ENCODE measurements around the gene CRYBG1. TPM values are rescaled to one million over a fixed set of nuclear protein-coding genes. Genes with fewer than 3 reads are reported as not detected.
"Not testable (repeated sequence)": the region's sequence is repeated elsewhere in the genome, so short reads cannot be mapped to it uniquely, and the experiment has no call there.

CRYBG1 gene
- total RNA-seq, 2 experiments from 2014 or later, result 59.2 TPM

- Mint-ChIP-seq H3K4me1 (peaks cover 6% of the 10 kb centered on the region), H3K27ac (no peak overlapping the region), H3K36me3 (ENCODE audit: low read depth) (peaks cover 72% of the 10 kb centered on the region), H3K27me3 (no peaks in the 10 kb centered on the region), H3K4me3 (no peak overlapping the region), H3K9me3 (no peaks in the 10 kb centered on the region)
- CTCF ChIA-PET, result interaction anchor here (0.6 to 6.9 kb wide), 8 partner anchors 21 to 1213 kb away, joined by 3 to 146 read pairs (median 4); no protein-coding TSS in a partner anchor
- DNase-seq, result no peak
- POLR2A ChIA-PET, result interaction anchor here (1.3 kb wide), 1 partner anchor 10 kb away, joined by 5 read pairs; no protein-coding TSS in a partner anchor
These were observed 201.3 kb downstream of the CRYBG1 start for GRCh38 chr6:106561686-106562405.

- no peak overlapping the region for H3K4me3 Mint-ChIP-seq
- H3K9me3 Mint-ChIP-seq, result no peaks in the 10 kb centered on the region
- CTCF ChIA-PET, result interaction anchor here (1.0 to 6.9 kb wide), 8 partner anchors 34 to 416 kb away, joined by 3 to 146 read pairs (median 4); no protein-coding TSS in a partner anchor
- peaks cover 7% of the 10 kb centered on the region for H3K4me1 Mint-ChIP-seq
- POLR2A ChIA-PET, result interaction anchor here (1.1 to 1.3 kb wide), 4 partner anchors 29 to 116 kb away, joined by 3 to 7 read pairs (median 5); no protein-coding TSS in a partner anchor
- peaks cover 73% of the 10 kb centered on the region for H3K36me3 Mint-ChIP-seq (ENCODE audit: low read depth)
- H3K27me3 Mint-ChIP-seq, result no peaks in the 10 kb centered on the region
- no peak for DNase-seq
- no peak overlapping the region for H3K27ac Mint-ChIP-seq
These were observed 203.1 kb downstream of the CRYBG1 start for GRCh38 chr6:106563614-106564013.

GRCh38 chr6:106564476-106564875 is 204.0 kb downstream of the CRYBG1 start:
- DNase-seq, result no peak
- Mint-ChIP-seq H3K4me3 (no peak overlapping the region), H3K9me3 (no peaks in the 10 kb centered on the region), H3K27me3 (no peaks in the 10 kb centered on the region), H3K36me3 (ENCODE audit: low read depth) (peaks cover 70% of the 10 kb centered on the region), H3K27ac (no peak overlapping the region), H3K4me1 (peaks cover 5% of the 10 kb centered on the region)
- POLR2A ChIA-PET, result no interaction called here
- CTCF ChIA-PET, result interaction anchor here (1.2 to 6.9 kb wide), 3 partner anchors 51 to 119 kb away, joined by 3 to 146 read pairs (median 4); no protein-coding TSS in a partner anchor

GRCh38 chr6:106568530-106568929 is 208.0 kb downstream of the CRYBG1 start:
- H3K4me1 Mint-ChIP-seq, result peaks cover 1% of the 10 kb centered on the region
- no peaks in the 10 kb centered on the region for H3K9me3 Mint-ChIP-seq
- H3K27ac Mint-ChIP-seq, result no peak overlapping the region
- DNase-seq, result no peak
- ChIA-PET POLR2A (interaction anchor here (0.8 kb wide), 1 partner anchor 60 kb away, joined by 4 read pairs; no protein-coding TSS in a partner anchor), CTCF (interaction anchor here (1.2 to 5.6 kb wide), 2 partner anchors 120 to 123 kb away, joined by 4 to 26 read pairs; no protein-coding TSS in a partner anchor)
- no peak overlapping the region for H3K4me3 Mint-ChIP-seq
- peaks cover 60% of the 10 kb centered on the region for H3K36me3 Mint-ChIP-seq (ENCODE audit: low read depth)
- H3K27me3 Mint-ChIP-seq, result no peaks in the 10 kb centered on the region

- no peak overlapping the region for H3K27ac Mint-ChIP-seq
- POLR2A ChIA-PET, result interaction anchor here (0.8 kb wide), 1 partner anchor 61 kb away, joined by 4 read pairs; no protein-coding TSS in a partner anchor
- CTCF ChIA-PET, result interaction anchor here (1.2 to 5.6 kb wide), 2 partner anchors 121 to 124 kb away, joined by 4 to 26 read pairs; no protein-coding TSS in a partner anchor
These were observed 208.9 kb downstream of the CRYBG1 start for GRCh38 chr6:106569428-106569827.

GRCh38 chr6:106572436-106572835 is 211.9 kb downstream of the CRYBG1 start:
- Mint-ChIP-seq H3K27me3 (no peaks in the 10 kb centered on the region), H3K4me3 (no peak overlapping the region), H3K4me1 (peaks cover 20% of the 10 kb centered on the region), H3K9me3 (no peaks in the 10 kb centered on the region), H3K27ac (no peak overlapping the region), H3K36me3 (ENCODE audit: low read depth) (peaks cover 32% of the 10 kb centered on the region)
- no peak for DNase-seq
- ChIA-PET POLR2A (interaction anchor here (0.8 to 1.6 kb wide), 2 partner anchors 11 to 38 kb away, joined by 3 to 5 read pairs; no protein-coding TSS in a partner anchor), CTCF (interaction anchor here (0.6 to 5.6 kb wide), 4 partner anchors 60 to 237 kb away, joined by 3 to 26 read pairs (median 4); no protein-coding TSS in a partner anchor)

More at GRCh38 chr6:106569428-106569827, 208.9 kb downstream of the CRYBG1 start:
- Mint-ChIP-seq H3K27me3 (no peaks in the 10 kb centered on the region), H3K4me3 (no peak overlapping the region), H3K9me3 (no peaks in the 10 kb centered on the region), H3K4me1 (peaks cover 3% of the 10 kb centered on the region), H3K36me3 (ENCODE audit: low read depth) (peaks cover 53% of the 10 kb centered on the region)
- no peak for DNase-seq

- ChIA-PET POLR2A (interaction anchor here (0.8 kb wide), 1 partner anchor 38 kb away, joined by 3 read pairs; no protein-coding TSS in a partner anchor), CTCF (interaction anchor here (0.7 to 5.6 kb wide), 4 partner anchors 60 to 406 kb away, joined by 3 to 26 read pairs (median 4); no protein-coding TSS in a partner anchor)
- Mint-ChIP-seq H3K27me3 (no peaks in the 10 kb centered on the region), H3K9me3 (no peaks in the 10 kb centered on the region), H3K36me3 (ENCODE audit: low read depth) (peaks cover 26% of the 10 kb centered on the region), H3K4me1 (peaks cover 22% of the 10 kb centered on the region), H3K4me3 (no peak overlapping the region), H3K27ac (no peak overlapping the region)
- DNase-seq, result no peak
These were observed 212.5 kb downstream of the CRYBG1 start for GRCh38 chr6:106572875-106573585.

- Mint-ChIP-seq H3K4me1 (peaks cover 26% of the 10 kb centered on the region), H3K4me3 (no peak overlapping the region), H3K9me3 (no peaks in the 10 kb centered on the region), H3K27me3 (no peaks in the 10 kb centered on the region), H3K36me3 (ENCODE audit: low read depth) (peaks cover 15% of the 10 kb centered on the region), H3K27ac (no peak overlapping the region)
- ChIA-PET CTCF (no interaction called here), POLR2A (no interaction called here)
- no peak for DNase-seq
These were observed 214.4 kb downstream of the CRYBG1 start for GRCh38 chr6:106574741-106575458.

GRCh38 chr6:106579281-106579680 is 218.8 kb downstream of the CRYBG1 start:
- Mint-ChIP-seq H3K4me3 (no peak overlapping the region), H3K36me3 (ENCODE audit: low read depth) (peaks cover 9% of the 10 kb centered on the region), H3K9me3 (no peaks in the 10 kb centered on the region), H3K4me1 (peaks cover 26% of the 10 kb centered on the region), H3K27ac (no peak overlapping the region), H3K27me3 (no peaks in the 10 kb centered on the region)
- ChIA-PET POLR2A (no interaction called here), CTCF (interaction anchor here (0.8 to 1.0 kb wide), 3 partner anchors 13 to 134 kb away, joined by 3 to 5 read pairs (median 4); no protein-coding TSS in a partner anchor)
- DNase-seq, result no peak

- Mint-ChIP-seq H3K27ac (no peak overlapping the region), H3K9me3 (no peaks in the 10 kb centered on the region), H3K27me3 (no peaks in the 10 kb centered on the region), H3K36me3 (ENCODE audit: low read depth) (peaks cover 9% of the 10 kb centered on the region), H3K4me3 (no peak overlapping the region), H3K4me1 (peaks cover 8% of the 10 kb centered on the region)
- POLR2A ChIA-PET, result no interaction called here
- no peak for DNase-seq
- CTCF ChIA-PET, result interaction anchor here (0.5 to 2.0 kb wide), 4 partner anchors 11 to 137 kb away, joined by 3 to 6 read pairs (median 4); no protein-coding TSS in a partner anchor
These were observed 221.0 kb downstream of the CRYBG1 start for GRCh38 chr6:106581468-106581867.

- H3K4me3 Mint-ChIP-seq, result no peak overlapping the region
- POLR2A ChIA-PET, result no interaction called here
- no peak overlapping the region for H3K27ac Mint-ChIP-seq
- no peaks in the 10 kb centered on the region for H3K27me3 Mint-ChIP-seq
- no peaks in the 10 kb centered on the region for H3K9me3 Mint-ChIP-seq
- no peak for DNase-seq
- peaks cover 10% of the 10 kb centered on the region for H3K36me3 Mint-ChIP-seq (ENCODE audit: low read depth)
- CTCF ChIA-PET, result no interaction called here
- H3K4me1 Mint-ChIP-seq, result no peaks in the 10 kb centered on the region
These were observed 226.4 kb downstream of the CRYBG1 start for GRCh38 chr6:106586815-106587415.

GRCh38 chr6:106588937-106589336 is 228.4 kb downstream of the CRYBG1 start:
- DNase-seq; CTCF ChIA-PET; POLR2A ChIA-PET; H3K27ac Mint-ChIP-seq; H3K4me1 Mint-ChIP-seq; H3K4me3 Mint-ChIP-seq; H3K36me3 Mint-ChIP-seq (ENCODE audit: low read depth); H3K9me3 Mint-ChIP-seq; H3K27me3 Mint-ChIP-seq: not testable (repeated sequence)

Data from activated CD4-positive, alpha-beta memory T cell treated with anti-CD3 and anti-CD28 coated beads, Interleukin-2, amount 10 ng/mL, durations not matched to agents 7 days and 5 days (primary cell).